ENCODE data around the gene PPP2R3B. TPM values are rescaled to one million over a fixed set of nuclear protein-coding genes. Genes with fewer than 3 reads are reported as not detected.

The PPP2R3B gene
- total RNA-seq, 2 experiments from 2014 or later, result 12.1 to 14.0 TPM

- Histone ChIP-seq H3K4me3 (ENCODE audit: low read length) (no peak overlapping the region), H3K27ac (ENCODE audit: low read depth in 1 of 2, low read length in 2 of 2) (no peak overlapping the region), H3K4me1 (ENCODE audit: insufficient read depth, low read length) (peaks cover 17% of the 10 kb centered on the region), H3K27me3 (ENCODE audit: control insufficient read depth in 1 of 2, insufficient read depth in 2 of 2, low read length in 2 of 2) (peaks cover 10 to 22% of the 10 kb centered on the region in 2 experiments), H3K9me3 (ENCODE audit: control insufficient read depth in 1 of 2, insufficient read depth in 1 of 2, low read length in 2 of 2) (peaks cover 0 to 19% of the 10 kb centered on the region in 2 experiments), H3K36me3 (ENCODE audit: insufficient read depth, low read length) (peaks cover 2% of the 10 kb centered on the region)
- no peak for TF ChIP-seq CTCF (IDR thresholded peaks at IDR 0.05)
- intact Hi-C loops (cut with DNase I, micrococcal nuclease), result no loop called here
- DNase-seq, result peak in 2 of 14 experiments; percentile 0 to 19
- H3K36me3 Mint-ChIP-seq (ENCODE audit: low read depth), result peaks cover 14% of the 10 kb centered on the region
- no peaks in the 10 kb centered on the region for H3K9me3 Mint-ChIP-seq
- no peak overlapping the region for H3K27ac Mint-ChIP-seq
- ATAC-seq (ENCODE audit: poor library complexity), result no peak
- no peaks in the 10 kb centered on the region for H3K4me1 Mint-ChIP-seq (ENCODE audit: low read depth)
- H3K27me3 Mint-ChIP-seq, result no peaks in the 10 kb centered on the region
- POLR2A ChIA-PET, result no interaction called here
- CTCF ChIA-PET, result no interaction called here
- H3K4me3 Mint-ChIP-seq, result no peak overlapping the region
Measured at GRCh38 chrX:332916-333610, 53.6 kb downstream of the PPP2R3B start.

GRCh38 chrX:332496-332860, 54.2 kb downstream of the PPP2R3B start:
- no peak for ATAC-seq (ENCODE audit: poor library complexity)
- ChIA-PET POLR2A (no interaction called here), CTCF (no interaction called here)
- no peaks in the 10 kb centered on the region for H3K36me3 ChIP-seq (ENCODE audit: insufficient read depth, low read length)
- H3K4me1 Mint-ChIP-seq (ENCODE audit: low read depth), result no peaks in the 10 kb centered on the region
- H3K27me3 Mint-ChIP-seq, result no peaks in the 10 kb centered on the region
- H3K9me3 ChIP-seq (ENCODE audit: control insufficient read depth in 1 of 2, insufficient read depth in 1 of 2, low read length in 2 of 2), result peaks cover 0 to 19% of the 10 kb centered on the region in 2 experiments
- no peak for TF ChIP-seq CTCF (IDR thresholded peaks at IDR 0.05)
- H3K36me3 Mint-ChIP-seq (ENCODE audit: low read depth), result peaks cover 11% of the 10 kb centered on the region
- H3K4me1 ChIP-seq (ENCODE audit: insufficient read depth, low read length), result peaks cover 17% of the 10 kb centered on the region
- H3K27ac Mint-ChIP-seq, result no peak overlapping the region
- intact Hi-C loops (cut with DNase I, micrococcal nuclease), result no loop called here
- no peak overlapping the region for H3K27ac ChIP-seq (ENCODE audit: low read depth in 1 of 2, low read length in 2 of 2)
- no peak overlapping the region for H3K4me3 Mint-ChIP-seq
- no peaks in the 10 kb centered on the region for H3K9me3 Mint-ChIP-seq
- no peak overlapping the region for H3K4me3 ChIP-seq (ENCODE audit: low read length)
- H3K27me3 ChIP-seq (ENCODE audit: control insufficient read depth in 1 of 2, insufficient read depth in 2 of 2, low read length in 2 of 2), result peaks cover 10 to 22% of the 10 kb centered on the region in 2 experiments
- peak in 1 of 14 experiments; percentile 20 for DNase-seq

GRCh38 chrX:331825-332495, 54.7 kb downstream of the PPP2R3B start:
- Mint-ChIP-seq H3K36me3 (ENCODE audit: low read depth) (peaks cover 7% of the 10 kb centered on the region), H3K4me3 (peak overlapping the region; percentile 34), H3K27me3 (no peaks in the 10 kb centered on the region), H3K9me3 (no peaks in the 10 kb centered on the region), H3K27ac (no peak overlapping the region), H3K4me1 (ENCODE audit: low read depth) (no peaks in the 10 kb centered on the region)
- no peak for TF ChIP-seq CTCF (IDR thresholded peaks at IDR 0.05)
- H3K9me3 ChIP-seq (ENCODE audit: control insufficient read depth in 1 of 2, insufficient read depth in 1 of 2, low read length in 2 of 2), result peaks cover 0 to 19% of the 10 kb centered on the region in 2 experiments
- DNase-seq (peak in 2 of 14 experiments; percentile 0 to 15), ATAC-seq (ENCODE audit: poor library complexity) (no peak)
- intact Hi-C loops (cut with DNase I, micrococcal nuclease), result no loop called here
- no peaks in the 10 kb centered on the region for H3K36me3 ChIP-seq (ENCODE audit: insufficient read depth, low read length)
- ChIA-PET POLR2A (no interaction called here), CTCF (no interaction called here)
- H3K27me3 ChIP-seq (ENCODE audit: control insufficient read depth in 1 of 2, insufficient read depth in 2 of 2, low read length in 2 of 2), result peaks cover 10 to 22% of the 10 kb centered on the region in 2 experiments
- H3K4me3 ChIP-seq (ENCODE audit: low read length), result peak overlapping the region; percentile 35
- H3K4me1 ChIP-seq (ENCODE audit: insufficient read depth, low read length), result peaks cover 17% of the 10 kb centered on the region
- H3K27ac ChIP-seq (ENCODE audit: low read depth in 1 of 2, low read length in 2 of 2), result no peak overlapping the region
